Neuronal stem cell (in vitro differentiated cells): Measurements from ENCODE around the gene EGLN3.
A peak's percentile ranks its signal among the peaks of the same experiment; 100 is the strongest.

Source experiments
- DNase-seq: peaks from one replicate; pipeline ENCODE4 v3.0.0-alpha.2; 2013; ENCODE audit warnings: low spot score
- H2AFZ ChIP-seq: one replicate; pipeline ENCODE4 v1.6.1; 2013; ENCODE audit warnings: mild to moderate bottlenecking, low read length, inconsistent platforms
- H2AK5ac ChIP-seq: 2 replicates; pipeline ENCODE4 v1.6.1; 2013; ENCODE audit warnings: low read depth, mild to moderate bottlenecking, inconsistent platforms, low read length, moderate library complexity, mixed read lengths
- H2BK120ac ChIP-seq: 2 replicates; pipeline ENCODE4 v1.6.1; 2013; ENCODE audit warnings: low read depth, mild to moderate bottlenecking, inconsistent platforms, low read length, moderate library complexity, mixed read lengths
- H2BK12ac ChIP-seq: one replicate; pipeline ENCODE4 v1.6.1; 2013; ENCODE audit warnings: low read length, inconsistent platforms
- H2BK15ac ChIP-seq: 2 replicates; pipeline ENCODE4 v1.6.1; 2013; ENCODE audit warnings: mild to moderate bottlenecking, low read length, inconsistent platforms, mixed read lengths
- H2BK5ac ChIP-seq: one replicate; pipeline ENCODE4 v1.6.1; 2013; ENCODE audit warnings: inconsistent platforms, mild to moderate bottlenecking, low read length, moderate library complexity
- H3K14ac ChIP-seq: one replicate; pipeline ENCODE4 v1.6.1; 2013; ENCODE audit warnings: low read length, inconsistent platforms
- H3K18ac ChIP-seq: 2 replicates; pipeline ENCODE4 v1.6.1; 2013; ENCODE audit warnings: low read length, inconsistent platforms
- H3K23ac ChIP-seq: 2 replicates; pipeline ENCODE4 v1.6.1; 2013; ENCODE audit warnings: low read depth, mild to moderate bottlenecking, mixed read lengths, low read length, inconsistent platforms; ENCODE audit not compliant: poor library complexity
- H3K27ac ChIP-seq: replicated peaks from 3 replicates; pipeline ENCODE4 v1.5.1; 2013; ENCODE audit warnings: low read length, inconsistent platforms
- H3K27me3 ChIP-seq, 3 experiments: 2 replicates each; pipeline ENCODE4 v1.6.1; 2013; ENCODE audit warnings: low read length in 3 of 3, mild to moderate bottlenecking in 2 of 3, inconsistent platforms in 1 of 3, low read depth in 1 of 3, mixed read lengths in 1 of 3, moderate library complexity in 1 of 3; ENCODE audit not compliant: control insufficient read depth in 3 of 3, insufficient read depth in 3 of 3
- H3K36me3 ChIP-seq, 2 donors: replicated peaks in 1 of 2; 2 replicates each; pipeline ENCODE4 v1.6.1; 2013; ENCODE audit warnings: low read length in 2 of 2; ENCODE audit not compliant: control insufficient read depth in 2 of 2, insufficient read depth in 2 of 2
- H3K4ac ChIP-seq: 2 replicates; pipeline ENCODE4 v1.6.1; 2013; ENCODE audit warnings: inconsistent platforms, mild to moderate bottlenecking, low read length, moderate library complexity
- H3K4me1 ChIP-seq, 2 donors: 1 replicate in 1 of 2; 2 replicates in 1 of 2; pipeline ENCODE4 v1.6.1; 2013; ENCODE audit warnings: low read length in 2 of 2, low read depth in 1 of 2; ENCODE audit not compliant: control insufficient read depth in 2 of 2, insufficient read depth in 1 of 2
- H3K4me2 ChIP-seq: one replicate; pipeline ENCODE4 v1.6.1; 2013; ENCODE audit warnings: mild to moderate bottlenecking, low read length, inconsistent platforms; ENCODE audit not compliant: insufficient read depth, poor library complexity, severe bottlenecking
- H3K4me3 ChIP-seq, 2 donors: 2 replicates each; pipeline ENCODE4 v1.5.1; 2013; ENCODE audit warnings: low read length in 2 of 2, mild to moderate bottlenecking in 2 of 2, inconsistent platforms in 1 of 2, moderate library complexity in 1 of 2
- H3K79me1 ChIP-seq: one replicate; pipeline ENCODE4 v1.6.1; 2013; ENCODE audit warnings: low read depth, mild to moderate bottlenecking, inconsistent platforms, low read length, moderate library complexity
- H3K9ac ChIP-seq: one replicate; pipeline ENCODE4 v1.6.1; 2013; ENCODE audit warnings: mild to moderate bottlenecking, low read depth, low read length, inconsistent platforms; ENCODE audit not compliant: poor library complexity
- H3K9me3 ChIP-seq, 2 donors: replicated peaks in 1 of 2; 2 replicates each; pipeline versions ENCODE3 to v1.6.1; 2013; ENCODE audit warnings: low read length in 2 of 2, mild to moderate bottlenecking in 2 of 2, inconsistent platforms in 1 of 2, low read depth in 1 of 2, mixed read lengths in 1 of 2, moderate library complexity in 1 of 2; ENCODE audit not compliant: control insufficient read depth in 2 of 2, insufficient read depth in 1 of 2
- H4K8ac ChIP-seq: one replicate; pipeline ENCODE4 v1.6.1; 2013; ENCODE audit warnings: low read depth, mild to moderate bottlenecking, inconsistent platforms, low read length, moderate library complexity
- H4K91ac ChIP-seq: one replicate; pipeline ENCODE4 v1.6.1; 2013; ENCODE audit warnings: low read length, low read depth, mild to moderate bottlenecking, inconsistent platforms; ENCODE audit not compliant: poor library complexity
- WGBS, 2 donors: extraction: QIAGEN DNeasy Blood & Tissue Kit; methylation state at CpG; one replicate each; pipeline ENCODE4 v1.1.7; 2013; ENCODE audit warnings: missing lambda C conversion rate in 2 of 2, mixed read lengths in 1 of 2; ENCODE audit not compliant: insufficient read length in 2 of 2, insufficient replicate concordance in 1 of 2; ENCODE audit errors: extremely low coverage in 2 of 2; 5-methylcytosine and 5-hydroxymethylcytosine counted together

EGLN3 gene

DNA sequence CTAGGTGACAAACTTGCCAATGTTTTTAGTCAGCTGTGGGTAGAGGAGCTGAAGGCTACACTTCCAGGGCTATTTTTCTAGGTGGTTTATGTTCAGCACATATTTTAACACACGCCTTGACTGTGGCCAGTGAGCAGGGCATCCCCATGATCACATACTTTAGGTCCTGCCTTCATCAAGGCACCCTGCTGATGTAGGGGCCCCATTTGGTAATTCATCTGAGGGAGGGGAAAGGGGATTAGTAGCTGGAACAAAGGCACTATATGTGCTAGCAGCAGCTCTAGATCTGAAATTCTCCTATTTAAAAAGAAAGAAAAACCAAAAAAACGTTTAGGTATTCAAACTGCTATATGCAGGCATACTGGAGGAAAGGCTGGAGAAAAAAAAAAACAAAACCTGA, 14.5 kb downstream of the EGLN3 start:
- no peak overlapping the region for H3K23ac ChIP-seq
- no CpG with 5 or more reads among the region's 2 CpGs for WGBS, 2 donors
- H2BK120ac ChIP-seq = no peak overlapping the region
- H3K79me1 ChIP-seq = no peaks in the 10 kb centered on the region
- no peak overlapping the region for H3K27ac ChIP-seq
- H3K9ac ChIP-seq = no peak overlapping the region
- H4K91ac ChIP-seq = no peak overlapping the region
- no peak overlapping the region for H3K14ac ChIP-seq
- DNase-seq = no peak
- no peak overlapping the region for H3K4me2 ChIP-seq
- no peak overlapping the region for H3K18ac ChIP-seq
- peaks cover 4 to 37% of the 10 kb centered on the region in 2 donors for H3K4me1 ChIP-seq
- H2BK12ac ChIP-seq = no peak overlapping the region
- no peak overlapping the region for H2AK5ac ChIP-seq
- H3K4ac ChIP-seq = no peak overlapping the region
- no peak overlapping the region for H3K4me3 ChIP-seq
- no peak overlapping the region for H4K8ac ChIP-seq
- no peaks in the 10 kb centered on the region for H3K9me3 ChIP-seq
- no peaks in the 10 kb centered on the region for H3K36me3 ChIP-seq
- H2AFZ ChIP-seq = no peak overlapping the region
- H3K27me3 ChIP-seq = no peaks in the 10 kb centered on the region
- H2BK15ac ChIP-seq = no peak overlapping the region
- no peak overlapping the region for H2BK5ac ChIP-seq

DNA sequence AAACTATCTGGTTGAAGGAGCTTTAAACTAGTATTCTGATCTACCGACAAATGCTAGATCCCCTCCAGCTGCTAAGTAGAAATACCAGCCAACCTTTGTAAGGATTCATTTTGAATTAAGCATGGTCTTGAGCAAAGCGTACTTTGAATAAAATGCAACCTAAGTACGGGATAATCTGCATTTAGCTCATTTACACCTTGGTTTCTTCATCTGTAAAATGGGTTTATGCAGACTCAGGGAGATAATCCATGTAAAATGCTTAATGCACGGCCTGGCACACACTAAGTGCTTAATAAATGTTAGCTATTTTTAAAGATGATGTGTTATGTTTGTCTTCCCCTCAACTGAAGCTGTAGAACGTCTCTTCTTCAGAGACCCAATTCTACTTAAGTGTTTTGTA, 15.9 kb downstream of the EGLN3 start:
- no peak overlapping the region for H2BK15ac ChIP-seq
- H3K18ac ChIP-seq = no peak overlapping the region
- no peak overlapping the region for H3K14ac ChIP-seq
- no peaks in the 10 kb centered on the region for H3K27me3 ChIP-seq
- no peak overlapping the region for H2BK120ac ChIP-seq
- WGBS, 2 donors = no CpG with 5 or more reads among the region's 5 CpGs
- no peak overlapping the region for H3K27ac ChIP-seq
- no peak overlapping the region for H2BK12ac ChIP-seq
- H4K8ac ChIP-seq = no peak overlapping the region
- H2BK5ac ChIP-seq = no peak overlapping the region
- no peak overlapping the region for H3K9ac ChIP-seq
- H3K4me2 ChIP-seq = no peak overlapping the region
- no peak overlapping the region for H2AFZ ChIP-seq
- no peak overlapping the region for H3K4ac ChIP-seq
- H4K91ac ChIP-seq = no peak overlapping the region
- H3K4me3 ChIP-seq = no peak overlapping the region
- H3K23ac ChIP-seq = no peak overlapping the region
- no peaks in the 10 kb centered on the region for H3K9me3 ChIP-seq
- H3K4me1 ChIP-seq = peaks cover 4 to 38% of the 10 kb centered on the region in 2 donors
- H3K79me1 ChIP-seq = no peaks in the 10 kb centered on the region
- no peaks in the 10 kb centered on the region for H3K36me3 ChIP-seq
- no peak for DNase-seq
- no peak overlapping the region for H2AK5ac ChIP-seq

DNA sequence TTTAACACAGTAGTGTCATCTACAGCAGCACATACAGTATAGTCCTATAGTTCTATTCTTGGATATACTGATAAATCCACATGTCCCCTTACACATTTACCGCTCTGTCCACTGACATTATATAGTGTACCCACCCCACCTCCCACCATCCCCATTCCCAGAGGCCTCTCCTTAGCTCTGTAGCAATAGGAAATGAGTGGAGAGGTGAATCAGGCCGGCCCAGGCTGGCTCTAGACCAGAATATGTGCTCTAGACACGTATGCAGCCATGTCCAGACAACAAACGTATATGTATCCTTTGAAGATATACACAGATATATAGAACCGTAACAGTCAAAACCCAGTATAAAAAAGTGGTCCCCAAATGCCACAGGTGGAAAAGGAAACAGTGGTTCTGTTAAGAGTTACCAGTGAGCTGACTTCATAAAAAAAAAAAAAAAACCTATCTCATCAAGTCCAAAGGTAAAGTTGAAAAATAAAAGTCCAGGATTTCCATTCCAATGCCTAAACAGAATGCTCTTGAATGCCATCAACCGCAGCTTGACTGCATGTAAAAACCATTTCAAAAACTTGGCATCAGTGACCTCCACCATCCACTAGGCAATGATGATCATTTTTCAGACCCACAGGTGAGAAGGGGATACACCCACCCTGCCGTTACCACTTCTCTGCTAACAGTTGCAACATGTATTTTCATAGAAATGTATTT, 16.7 kb downstream of the EGLN3 start:
- Histone ChIP-seq H3K23ac (no peak overlapping the region), H2AFZ (no peak overlapping the region), H3K4me2 (no peak overlapping the region), H3K27me3 (no peaks in the 10 kb centered on the region), H3K9ac (no peak overlapping the region), H3K36me3 (no peaks in the 10 kb centered on the region), H3K4me1 (peaks cover 4 to 38% of the 10 kb centered on the region in 2 donors), H2AK5ac (no peak overlapping the region), H2BK15ac (no peak overlapping the region), H3K18ac (no peak overlapping the region), H3K4me3 (no peak overlapping the region), H3K79me1 (no peaks in the 10 kb centered on the region), H4K91ac (no peak overlapping the region), H3K14ac (no peak overlapping the region), H3K27ac (no peak overlapping the region), H2BK120ac (no peak overlapping the region), H2BK5ac (no peak overlapping the region), H3K9me3 (no peaks in the 10 kb centered on the region), H2BK12ac (no peak overlapping the region), H3K4ac (no peak overlapping the region), H4K8ac (no peak overlapping the region)
- no peak for DNase-seq
- no CpG with 5 or more reads among the region's 7 CpGs for WGBS, 2 donors

DNA sequence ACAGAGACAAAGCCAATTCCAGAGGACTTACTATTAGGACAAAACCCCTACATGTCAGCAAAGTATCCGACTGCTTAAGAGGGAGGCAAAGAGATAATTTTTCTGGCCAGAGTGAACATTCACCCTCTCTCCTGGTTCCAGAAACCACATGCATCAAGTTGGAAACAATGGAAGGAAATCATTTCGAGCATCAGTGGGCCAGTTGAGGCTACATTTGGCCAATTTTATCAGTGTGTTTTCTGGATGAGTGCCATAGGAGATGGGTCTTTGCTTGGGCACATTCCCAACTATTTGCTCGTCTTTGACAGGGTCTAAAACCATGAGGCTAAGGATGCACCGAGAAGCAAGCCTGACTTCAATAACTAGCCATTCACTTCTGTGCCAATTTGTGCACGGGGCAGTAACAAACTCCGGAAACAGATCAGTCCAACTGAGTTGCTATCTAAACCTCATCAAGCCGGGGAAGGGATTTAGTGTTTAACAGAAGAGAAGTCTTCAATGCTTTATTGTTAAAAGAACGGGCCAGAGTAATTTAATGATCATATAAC, 17.4 kb downstream of the EGLN3 start:
- no peak overlapping the region for H3K9ac ChIP-seq
- H3K79me1 ChIP-seq = no peaks in the 10 kb centered on the region
- H2BK15ac ChIP-seq = no peak overlapping the region
- no peak overlapping the region for H4K91ac ChIP-seq
- H2BK5ac ChIP-seq = no peak overlapping the region
- DNase-seq = peak; percentile 15
- no peak overlapping the region for H3K23ac ChIP-seq
- no peak overlapping the region for H3K4ac ChIP-seq
- no peak overlapping the region for H2AK5ac ChIP-seq
- peaks cover 0 to 2% of the 10 kb centered on the region in 2 donors for H3K36me3 ChIP-seq
- H3K4me2 ChIP-seq = no peak overlapping the region
- H4K8ac ChIP-seq = no peak overlapping the region
- H2AFZ ChIP-seq = no peak overlapping the region
- H3K27me3 ChIP-seq = no peaks in the 10 kb centered on the region
- no peaks in the 10 kb centered on the region for H3K9me3 ChIP-seq
- no peak overlapping the region for H3K14ac ChIP-seq
- peaks cover 3 to 35% of the 10 kb centered on the region in 2 donors for H3K4me1 ChIP-seq
- H3K4me3 ChIP-seq = no peak overlapping the region
- peak overlapping the region; percentile 53 for H3K27ac ChIP-seq
- no peak overlapping the region for H3K18ac ChIP-seq
- WGBS, 2 donors = no CpG with 5 or more reads among the region's 8 CpGs
- no peak overlapping the region for H2BK12ac ChIP-seq
- no peak overlapping the region for H2BK120ac ChIP-seq
